Activated CD4-positive, CD25-positive, alpha-beta regulatory T cell (primary cell): ENCODE data around the gene RMRP.
"Not testable (repeated sequence)": the region's sequence is repeated elsewhere in the genome, so short reads cannot be mapped to it uniquely, and the experiment has no call there.

ENCODE experiments used
- DNase-seq, 4 experiments: peaks; one replicate each; lab custom pipeline; 2025; lab: John Stamatoyannopoulos, UW

The RMRP gene

DNA sequence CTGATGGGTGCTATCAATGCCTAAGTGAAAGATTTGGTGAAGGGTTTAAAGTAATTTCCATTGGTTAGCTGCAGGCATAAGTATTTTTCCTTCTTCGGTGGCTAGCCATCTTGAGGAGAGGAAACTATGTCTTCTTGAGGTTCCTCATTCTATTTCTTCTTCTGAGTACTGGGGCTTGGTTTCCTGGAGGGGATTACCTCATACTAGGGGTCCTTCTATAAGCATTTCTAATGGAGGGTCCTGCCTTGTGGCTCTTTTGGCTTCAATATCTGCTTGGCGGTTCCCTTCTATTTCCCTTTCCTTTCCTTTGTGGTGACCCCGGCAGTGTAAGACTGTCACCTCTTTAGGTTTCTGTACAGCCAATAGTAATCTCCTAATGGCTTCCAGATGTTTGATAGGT is 16.3 kb downstream of the RMRP start:
- DNase-seq = not testable (repeated sequence)

GRCh38 chr9:35640431-35640830 is 17.4 kb downstream of the RMRP start:
- not testable (repeated sequence) for DNase-seq

GRCh38 chr9:35639631-35640030 is 18.2 kb downstream of the RMRP start:
- DNase-seq = no peak

GRCh38 chr9:35639225-35639624 is 18.6 kb downstream of the RMRP start:
- DNase-seq = not testable (repeated sequence)

GRCh38 chr9:35638751-35639150 is 19.1 kb downstream of the RMRP start:
- not testable (repeated sequence) for DNase-seq

- not testable (repeated sequence) for DNase-seq
These were observed 20.3 kb downstream of the RMRP start for GRCh38 chr9:35637427-35637955.

- not testable (repeated sequence) for DNase-seq
These were observed 21.0 kb downstream of the RMRP start for GRCh38 chr9:35636877-35637246.

GRCh38 chr9:35636135-35636876 is 21.5 kb downstream of the RMRP start:
- DNase-seq = no peak

GRCh38 chr9:35635730-35636129 is 22.1 kb downstream of the RMRP start:
- DNase-seq = no peak

DNA sequence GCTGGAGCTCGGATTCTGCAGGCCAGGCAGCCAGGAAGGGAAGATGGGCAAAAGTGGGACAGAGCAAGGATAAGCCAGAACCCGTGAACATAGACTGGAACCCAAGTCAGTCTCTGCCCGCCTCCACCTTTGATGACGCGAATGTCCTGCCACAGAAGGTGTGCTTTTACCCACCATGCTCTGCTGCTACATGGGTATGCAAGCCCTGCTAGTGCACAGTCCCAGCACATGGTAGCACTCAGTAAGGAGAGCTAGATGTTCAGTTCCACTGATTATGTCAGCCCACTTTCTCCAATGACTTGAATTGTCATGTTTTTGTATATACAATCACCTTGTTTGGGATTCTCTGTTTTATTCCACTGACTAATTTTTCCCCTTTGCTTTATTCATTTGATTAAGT is 28.2 kb downstream of the RMRP start:
- no peak for DNase-seq

- no peak for DNase-seq
These were observed 29.3 kb downstream of the RMRP start for GRCh38 chr9:35628389-35628991.

- DNase-seq = no peak
These were observed 30.2 kb downstream of the RMRP start for GRCh38 chr9:35627575-35627974.

- DNase-seq = no peak
These were observed 38.0 kb downstream of the RMRP start for GRCh38 chr9:35619800-35620158.

DNA sequence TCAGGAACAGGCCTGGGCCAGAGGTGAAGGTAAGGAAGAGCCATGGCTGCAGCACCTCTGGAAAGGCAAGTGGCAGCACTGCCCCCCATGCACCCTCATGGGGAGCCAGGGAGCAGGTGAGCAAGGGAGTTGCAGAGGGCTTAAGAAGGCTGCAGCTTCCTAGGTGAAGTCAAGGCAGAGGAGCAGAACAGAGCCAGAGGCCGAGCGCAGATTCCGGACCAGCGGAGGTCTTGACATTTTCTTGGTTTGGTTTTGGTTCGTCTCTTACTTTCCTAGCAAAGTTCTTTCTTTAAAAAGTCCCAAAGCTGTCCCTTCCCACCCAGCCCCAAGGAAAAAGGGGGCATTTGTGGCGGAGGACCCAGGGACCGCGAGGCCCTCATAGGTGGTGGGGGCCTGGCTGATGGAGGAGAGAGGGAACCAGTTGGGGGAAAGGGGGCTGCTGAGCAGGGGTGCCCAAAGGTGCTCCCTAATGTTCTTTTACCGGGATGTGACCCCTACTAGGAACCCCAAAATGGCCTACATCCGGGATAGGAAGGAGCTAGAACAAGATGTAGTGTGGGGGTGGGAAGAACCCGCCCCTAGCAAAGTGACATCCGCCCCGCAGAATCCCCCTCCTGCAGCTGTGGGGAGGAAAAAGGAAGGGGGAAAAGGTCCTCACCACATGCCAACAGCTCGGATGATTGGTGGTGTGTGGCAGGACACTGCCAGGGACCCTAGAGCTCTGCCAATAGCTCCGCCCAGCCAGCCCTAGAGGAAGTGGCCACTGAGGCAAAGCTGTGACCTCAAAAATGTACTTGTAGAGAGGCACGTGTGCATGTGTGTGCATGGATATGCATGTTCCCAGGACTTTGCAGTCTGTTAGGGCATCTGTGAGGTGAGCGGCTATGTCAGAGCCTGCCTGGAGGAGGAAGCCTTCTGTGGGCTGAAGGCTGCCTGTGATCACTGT is 38.7 kb downstream of the RMRP start:
- DNase-seq = no peak

- DNase-seq = no peak
These were observed 39.5 kb downstream of the RMRP start, which contains the start of gene CD72 for GRCh38 chr9:35618325-35618727. TSS of gene CD72 (minus strand) at chr9:35618413. CDS start at chr9:35618303, 110 bp downstream.

DNA sequence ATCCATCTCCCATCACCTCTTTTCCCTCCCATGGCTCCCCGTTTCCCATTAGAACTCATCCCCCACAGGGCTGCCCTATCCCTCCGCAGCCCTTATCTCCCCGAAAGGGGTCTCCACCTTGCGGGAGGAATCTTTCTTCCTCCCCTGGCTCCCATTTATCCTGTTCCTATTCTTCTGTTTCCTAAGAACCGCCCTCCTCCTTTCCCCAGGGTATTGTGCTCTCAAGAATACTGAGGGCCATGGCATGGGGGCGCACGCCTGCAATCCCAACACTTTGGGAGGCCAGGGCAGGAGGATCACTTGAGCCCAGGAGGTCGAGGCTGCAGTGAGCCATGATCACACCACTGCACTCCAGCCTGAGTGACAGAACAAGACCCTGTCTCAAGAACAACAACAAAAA is 40.3 kb downstream of the RMRP start:
- DNase-seq = no peak

- DNase-seq = peak; percentile 31 to 51 (median 34)
These were observed 40.9 kb downstream of the RMRP start for GRCh38 chr9:35616681-35617459.

- no peak for DNase-seq
These were observed 41.7 kb downstream of the RMRP start for GRCh38 chr9:35615981-35616680.

GRCh38 chr9:35612843-35613242 is 45.0 kb downstream of the RMRP start:
- DNase-seq = no peak

- not testable (repeated sequence) for DNase-seq
These were observed 45.8 kb downstream of the RMRP start for GRCh38 chr9:35612066-35612465.
